OCI-LY7 (cell line): ENCODE data around the gene PACS2. TPM values are rescaled to one million over a fixed set of nuclear protein-coding genes. Genes with fewer than 3 reads are reported as not detected.

ENCODE experiments used
- BruUV-seq: library from RNA; stranded (reverse); fragments of 400-500 nt; replicated peaks from 2 replicates; lab custom pipeline; 2021; lab: Mats Ljungman, UMichigan
- CTCF ChIA-PET: fragments of 300-600 bp; sonication (Branson Sonifier 250); formaldehyde crosslinking; loops from one replicate; lab custom pipeline; 2022; ENCODE audit warnings: antibody characterized with exemption; ENCODE audit not compliant: unreplicated experiment; lab: Charles Lee
- POLR2A ChIA-PET: fragments of 300-600 bp; sonication (Branson Sonifier 250); formaldehyde crosslinking; loops from one replicate; lab custom pipeline; 2022; ENCODE audit warnings: antibody characterized with exemption; lab: Charles Lee
- DNase-seq: peaks from one replicate; pipeline ENCODE4 v3.0.0-alpha.2; 2015; ENCODE audit warnings: low spot score
- H2AFZ ChIP-seq: fragments of 200-600 bp; sonication (generic), shearing (Covaris generic); 2 replicates; pipeline ENCODE4 v1.6.1; 2014; ENCODE audit warnings: mild to moderate bottlenecking, antibody characterized with exemption, low read length, moderate library complexity
- H3K27ac ChIP-seq: fragments of 200-600 bp; sonication (generic); 2 replicates; pipeline ENCODE4 v1.5.1; 2014; ENCODE audit warnings: mixed run types, low read depth, mild to moderate bottlenecking, moderate library complexity, low read length, inconsistent platforms; ENCODE audit not compliant: poor library complexity, severe bottlenecking
- H3K36me3 ChIP-seq: fragments of 200-600 bp; sonication (generic); 2 replicates; pipeline ENCODE4 v1.6.1; 2014; ENCODE audit warnings: mild to moderate bottlenecking, antibody characterized with exemption, low read length, moderate library complexity, mixed read lengths; ENCODE audit not compliant: insufficient read depth
- H3K4me1 ChIP-seq: fragments of 200-600 bp; sonication (generic); 2 replicates; pipeline ENCODE4 v1.5.1; 2014; ENCODE audit warnings: mild to moderate bottlenecking, low read length; ENCODE audit not compliant: insufficient read depth, poor library complexity, severe bottlenecking
- H3K4me2 ChIP-seq: fragments of 200-600 bp; sonication (generic); 2 replicates; pipeline ENCODE4 v1.6.1; 2014; ENCODE audit warnings: mild to moderate bottlenecking, low read length
- H3K4me3 ChIP-seq: fragments of 200-600 bp; sonication (generic); 2 replicates; pipeline ENCODE4 v1.5.1; 2014; ENCODE audit warnings: mild to moderate bottlenecking, low read depth, low read length; ENCODE audit not compliant: poor library complexity, severe bottlenecking
- H3K79me2 ChIP-seq: fragments of 200-600 bp; sonication (generic); 2 replicates; pipeline ENCODE4 v1.6.1; 2016; ENCODE audit warnings: low read depth, mild to moderate bottlenecking, low read length, moderate library complexity, mixed read lengths; ENCODE audit not compliant: insufficient read depth
- H3K9me2 ChIP-seq: fragments of 200-600 bp; sonication (generic); 2 replicates; pipeline ENCODE4 v1.6.1; 2016; ENCODE audit warnings: mild to moderate bottlenecking, low read length, mixed read lengths; ENCODE audit not compliant: insufficient read depth
- H3K9me3 ChIP-seq: fragments of 200-600 bp; sonication (generic); 2 replicates; pipeline ENCODE4 v1.6.1; 2014; ENCODE audit warnings: mild to moderate bottlenecking, mixed run types, low read length, mixed read lengths
- H4K20me1 ChIP-seq: fragments of 200-600 bp; sonication (generic); 2 replicates; pipeline ENCODE4 v1.6.1; 2014; ENCODE audit warnings: mild to moderate bottlenecking, antibody characterized with exemption, low read length, moderate library complexity, mixed read lengths; ENCODE audit not compliant: insufficient read depth
- EZH2phosphoT487 ChIP-seq: fragments of 200-600 bp; sonication (generic); IDR thresholded peaks from 2 replicates; pipeline ENCODE4 v1.6.1; 2018; ENCODE audit warnings: low read depth, borderline replicate concordance, mild to moderate bottlenecking, mixed run types, antibody characterized with exemption, low read length, moderate library complexity, mixed read lengths
- intact Hi-C: fragments of 100-400 bp; cut with micrococcal nuclease; formaldehyde crosslinking; loops from one replicate; pipeline ENCODE4 v1.10.0; 2022; ENCODE audit not compliant: unreplicated experiment
- total RNA-seq, 2 experiments: library from RNA; depleted of rRNA in 1 of 2; stranded (reverse); fragments of >200 nt in 1 of 2; shearing (Covaris generic) in 1 of 2; gene quantifications; 2 replicates each; pipeline ENCODE4 v1.2.3, GENCODE V29; 2014 to 2022
- TF ChIP-seq, protein P1 (sequence below): fragments of 200-600 bp; sonication (generic); conservative IDR thresholded peaks from 2 replicates; pipeline ENCODE4 v1.5.1; 2014; ENCODE audit warnings: mild to moderate bottlenecking, antibody characterized with exemption, low read length, moderate library complexity, mixed read lengths

Gene PACS2
- total RNA-seq, 2 experiments from 2014 or later = 45.4 to 46.9 TPM

DNA sequence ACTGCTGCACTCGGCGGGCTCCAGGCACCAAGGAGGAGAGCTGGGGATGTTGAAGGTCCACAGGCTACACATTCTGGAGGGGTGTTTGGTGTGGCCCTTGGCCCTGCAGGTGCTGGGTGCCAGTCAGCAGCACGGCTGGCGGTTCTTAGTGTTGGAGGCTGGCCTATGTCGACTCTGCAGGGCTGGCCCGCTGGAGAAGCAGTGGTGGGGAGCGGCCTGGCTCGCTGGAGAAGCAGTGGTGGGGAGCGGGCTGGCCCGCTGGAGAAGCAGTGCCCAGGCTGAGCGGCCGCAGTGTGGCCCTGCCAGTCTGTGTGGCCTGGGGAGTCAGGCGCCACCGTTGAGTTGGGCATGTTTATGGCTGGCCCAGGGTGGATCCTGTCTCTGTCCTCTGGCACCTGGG lies 132.4 kb downstream of the PACS2 start:
- H4K20me1 ChIP-seq = no peaks in the 10 kb centered on the region
- no peaks in the 10 kb centered on the region for H3K9me3 ChIP-seq
- no peak overlapping the region for H2AFZ ChIP-seq
- no peaks in the 10 kb centered on the region for H3K9me2 ChIP-seq
- no peak overlapping the region for H3K4me3 ChIP-seq
- H3K79me2 ChIP-seq = no peaks in the 10 kb centered on the region
- ChIA-PET POLR2A (no interaction called here), CTCF (interaction anchor here (0.6 kb wide), 1 partner anchor 105 kb away, joined by 3 read pairs; no protein-coding TSS in a partner anchor)
- no peaks in the 10 kb centered on the region for H3K4me1 ChIP-seq
- DNase-seq = no peak
- intact Hi-C loops = no loop called here
- H3K4me2 ChIP-seq = no peak overlapping the region
- TF ChIP-seq, protein P1, sequence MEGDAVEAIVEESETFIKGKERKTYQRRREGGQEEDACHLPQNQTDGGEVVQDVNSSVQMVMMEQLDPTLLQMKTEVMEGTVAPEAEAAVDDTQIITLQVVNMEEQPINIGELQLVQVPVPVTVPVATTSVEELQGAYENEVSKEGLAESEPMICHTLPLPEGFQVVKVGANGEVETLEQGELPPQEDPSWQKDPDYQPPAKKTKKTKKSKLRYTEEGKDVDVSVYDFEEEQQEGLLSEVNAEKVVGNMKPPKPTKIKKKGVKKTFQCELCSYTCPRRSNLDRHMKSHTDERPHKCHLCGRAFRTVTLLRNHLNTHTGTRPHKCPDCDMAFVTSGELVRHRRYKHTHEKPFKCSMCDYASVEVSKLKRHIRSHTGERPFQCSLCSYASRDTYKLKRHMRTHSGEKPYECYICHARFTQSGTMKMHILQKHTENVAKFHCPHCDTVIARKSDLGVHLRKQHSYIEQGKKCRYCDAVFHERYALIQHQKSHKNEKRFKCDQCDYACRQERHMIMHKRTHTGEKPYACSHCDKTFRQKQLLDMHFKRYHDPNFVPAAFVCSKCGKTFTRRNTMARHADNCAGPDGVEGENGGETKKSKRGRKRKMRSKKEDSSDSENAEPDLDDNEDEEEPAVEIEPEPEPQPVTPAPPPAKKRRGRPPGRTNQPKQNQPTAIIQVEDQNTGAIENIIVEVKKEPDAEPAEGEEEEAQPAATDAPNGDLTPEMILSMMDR = no peak
- TF ChIP-seq EZH2phosphoT487 = no peak
- peaks cover 43% of the 10 kb centered on the region for H3K36me3 ChIP-seq
- H3K27ac ChIP-seq = no peak overlapping the region
- BruUV-seq = no TSS peak

Other genes with a start within 250 kb of the PACS2 start
- gene GPR132, start 249.3 kb upstream of the PACS2 start, total RNA-seq (2014; rRNA removed; shearing (Covaris generic)) = 0.10 and 1.0 TPM in 2 replicates
- 1.9 and 3.0 TPM in 2 replicates for gene GPR132, start 249.3 kb upstream of the PACS2 start, total RNA-seq (2022)
- 4.0 and 5.0 TPM in 2 replicates for gene JAG2, start 146.0 kb upstream of the PACS2 start, total RNA-seq (2014; rRNA removed; shearing (Covaris generic))
- gene JAG2, start 146.0 kb upstream of the PACS2 start, total RNA-seq (2022) = 6.0 and 6.5 TPM in 2 replicates
- 19.5 and 32.1 TPM in 2 replicates for gene NUDT14, start 133.4 kb upstream of the PACS2 start, total RNA-seq (2014; rRNA removed; shearing (Covaris generic))
- 37.0 and 37.5 TPM in 2 replicates for gene NUDT14, start 133.4 kb upstream of the PACS2 start, total RNA-seq (2022)
- 27.9 and 30.0 TPM in 2 replicates for gene BTBD6, start 66.2 kb upstream of the PACS2 start, total RNA-seq (2014; rRNA removed; shearing (Covaris generic))
- 5.7 and 6.9 TPM in 2 replicates for gene BTBD6, start 66.2 kb upstream of the PACS2 start, total RNA-seq (2022)
- gene BRF1, start 13.7 kb upstream of the PACS2 start, total RNA-seq (2014; rRNA removed; shearing (Covaris generic)) = 23.7 and 25.5 TPM in 2 replicates
- gene BRF1, start 13.7 kb upstream of the PACS2 start, total RNA-seq (2022) = 26.4 and 27.0 TPM in 2 replicates
- 1.3 and 2.3 TPM in 2 replicates for gene TEX22, start 83.8 kb downstream of the PACS2 start, total RNA-seq (2014; rRNA removed; shearing (Covaris generic))
- gene TEX22, start 83.8 kb downstream of the PACS2 start, total RNA-seq (2022) = 9.2 and 12.2 TPM in 2 replicates
- gene MTA1, start 105.1 kb downstream of the PACS2 start, total RNA-seq (2014; rRNA removed; shearing (Covaris generic)) = 92.3 and 103 TPM in 2 replicates
- 217 and 220 TPM in 2 replicates for gene MTA1, start 105.1 kb downstream of the PACS2 start, total RNA-seq (2022)
- gene CRIP2, start 160.1 kb downstream of the PACS2 start, total RNA-seq (2014; rRNA removed; shearing (Covaris generic)) = not detected in 2 replicates
- not detected in 2 replicates for gene CRIP2, start 160.1 kb downstream of the PACS2 start, total RNA-seq (2022)
- 4.1 and 4.6 TPM in 2 replicates for gene CRIP1, start 172.1 kb downstream of the PACS2 start, total RNA-seq (2014; rRNA removed; shearing (Covaris generic))
- gene CRIP1, start 172.1 kb downstream of the PACS2 start, total RNA-seq (2022) = 1.5 TPM in 1 of 2 replicates, not detected in the other
- gene TEDC1, start 176.5 kb downstream of the PACS2 start, total RNA-seq (2014; rRNA removed; shearing (Covaris generic)) = 53.2 and 57.4 TPM in 2 replicates
- gene TEDC1, start 176.5 kb downstream of the PACS2 start, total RNA-seq (2022) = 55.8 and 58.0 TPM in 2 replicates
- gene TMEM121, start 211.8 kb downstream of the PACS2 start, total RNA-seq (2014; rRNA removed; shearing (Covaris generic)) = 0.25 and 0.70 TPM in 2 replicates
- 0.21 and 0.31 TPM in 2 replicates for gene TMEM121, start 211.8 kb downstream of the PACS2 start, total RNA-seq (2022)